ENCODE measurements around the gene BTBD8.

- TF ChIP-seq CTCF (IDR thresholded peaks at IDR 0.05) (no peak), POLR2A (IDR thresholded peaks at IDR 0.05) (no peak)
Measured at GRCh38 chr1:92065042-92065441, 15.1 kb upstream of the BTBD8 start.

Measured in testis (tissue), 2 donors.